Liver (tissue), 9 donors: Measurements from ENCODE around the gene PSMD11. TPM values are rescaled to one million over a fixed set of nuclear protein-coding genes. Genes with fewer than 3 reads are reported as not detected.

ENCODE experiments used
- DNase-seq: peaks from one replicate; pipeline ENCODE4 v3.0.0-alpha.2; 2017; ENCODE audit warnings: low spot score
- H3K27ac ChIP-seq, 2 donors: one replicate each; pipeline ENCODE4 v1.7.0; 2013; ENCODE audit warnings: inconsistent platforms in 2 of 2, low read length in 2 of 2, control low read depth in 1 of 2, low read depth in 1 of 2, mild to moderate bottlenecking in 1 of 2
- H3K27me3 ChIP-seq, 4 donors: one replicate each; pipeline versions ENCODE4 v1.6.1 to v1.7.0; 2013; ENCODE audit warnings: low read length in 3 of 4, inconsistent platforms in 1 of 4, mild to moderate bottlenecking in 1 of 4, moderate library complexity in 1 of 4; ENCODE audit not compliant: control insufficient read depth in 4 of 4, insufficient read depth in 4 of 4
- H3K36me3 ChIP-seq, 4 donors: one replicate each; pipeline versions ENCODE4 v1.6.1 to v1.7.0; 2013; ENCODE audit warnings: low read length in 3 of 4, mild to moderate bottlenecking in 3 of 4, low read depth in 1 of 4, moderate library complexity in 1 of 4; ENCODE audit not compliant: control insufficient read depth in 4 of 4, insufficient read depth in 3 of 4
- H3K4me1 ChIP-seq, 4 donors: one replicate each; pipeline versions ENCODE4 v1.6.1 to v1.7.0; 2013; ENCODE audit warnings: low read length in 3 of 4, mild to moderate bottlenecking in 3 of 4, moderate library complexity in 1 of 4; ENCODE audit not compliant: control insufficient read depth in 4 of 4, insufficient read depth in 4 of 4
- H3K4me3 ChIP-seq, 3 donors: one replicate each; pipeline versions ENCODE4 v1.6.1 to v1.7.0; 2013; ENCODE audit warnings: low read length in 3 of 3, control low read depth in 1 of 3, low read depth in 1 of 3, mild to moderate bottlenecking in 1 of 3
- H3K9ac ChIP-seq, 2 donors: one replicate each; pipeline ENCODE4 v1.7.0; 2013; ENCODE audit warnings: low read length in 2 of 2, mild to moderate bottlenecking in 2 of 2, moderate library complexity in 2 of 2, control low read depth in 1 of 2, low read depth in 1 of 2
- H3K9me3 ChIP-seq, 4 donors: one replicate each; pipeline versions ENCODE4 v1.6.1 to v1.7.0; 2013; ENCODE audit warnings: low read length in 3 of 4; ENCODE audit not compliant: control insufficient read depth in 4 of 4
- EGR1 ChIP-seq, 2 donors: IDR thresholded peaks; 2 replicates each; pipeline ENCODE4 v1.6.1; 2016 to 2018; ENCODE audit warnings: antibody characterized with exemption in 2 of 2, low read depth in 2 of 2
- HNF4A ChIP-seq, 2 donors: conservative IDR thresholded peaks; 2 replicates each; pipeline ENCODE4 v1.6.1; 2016; ENCODE audit warnings: antibody characterized with exemption in 2 of 2, mild to moderate bottlenecking in 2 of 2
- NR2F2 ChIP-seq: IDR thresholded peaks from 2 replicates; pipeline ENCODE4 v1.6.1; 2016; ENCODE audit warnings: antibody characterized with exemption
- RAD21 ChIP-seq, 2 donors: IDR thresholded peaks; 2 replicates each; pipeline ENCODE4 v1.6.1; 2016; ENCODE audit warnings: antibody characterized with exemption in 2 of 2, mild to moderate bottlenecking in 2 of 2
- RXRA ChIP-seq, 2 donors: IDR thresholded peaks; 2 replicates each; pipeline ENCODE4 v1.6.1; 2017 to 2018; ENCODE audit warnings: antibody characterized with exemption in 2 of 2, mild to moderate bottlenecking in 1 of 2
- SP1 ChIP-seq: IDR thresholded peaks from 2 replicates; pipeline ENCODE4 v1.6.1; 2018; ENCODE audit warnings: antibody characterized with exemption, mild to moderate bottlenecking
- TAF1 ChIP-seq: conservative IDR thresholded peaks from 2 replicates; pipeline ENCODE4 v1.6.1; 2016; ENCODE audit warnings: antibody characterized with exemption, mild to moderate bottlenecking
- ZBTB33 ChIP-seq: IDR thresholded peaks from 2 replicates; pipeline ENCODE4 v1.6.1; 2016; ENCODE audit warnings: antibody characterized with exemption
- WGBS: extraction: QIAGEN DNeasy Blood & Tissue Kit; methylation state at CpG from one replicate; pipeline ENCODE4 v1.1.7; 2013; 5-methylcytosine and 5-hydroxymethylcytosine counted together
- polyA plus RNA-seq, 2 donors: library from polyadenylated mRNA; stranded (reverse) in 1 of 2; unstranded in 1 of 2; fragments of 200-250 nt in 1 of 2; fragments of >200 nt in 1 of 2; fragmentation: Nextera tagmentation in 1 of 2; extraction: Ambion mirVana in 1 of 2; gene quantifications; one replicate each; pipeline versions ENCODE4 v1.2.1 to v1.2.3, GENCODE V29; 2013 to 2015
- total RNA-seq, 2 donors: library from RNA; depleted of rRNA; stranded (reverse); fragments of >200 nt; gene quantifications; one replicate each; pipeline ENCODE4 v1.2.3, GENCODE V29; 2014
- TF ChIP-seq, protein P1 (sequence below): fragments of 150-350 bp; IDR thresholded peaks from 2 replicates; pipeline ENCODE4 v1.5.1; 2017; ENCODE audit warnings: improper control_type of control experiment, low read depth, low read length; ENCODE audit not compliant: missing input control
- TF ChIP-seq, protein P2 (sequence below): IDR thresholded peaks from 2 replicates; pipeline ENCODE4 v1.6.1; 2016; ENCODE audit warnings: antibody characterized with exemption
- donor health status: healthy.
- donor health status: healthy.
- donor health status: healthy.
- donor health status: healthy.
- donor health status: healthy.

PSMD11 gene
- total and polyA plus RNA-seq, 4 donors = 42.1 to 97.4 (median 68.2) TPM

DNA sequence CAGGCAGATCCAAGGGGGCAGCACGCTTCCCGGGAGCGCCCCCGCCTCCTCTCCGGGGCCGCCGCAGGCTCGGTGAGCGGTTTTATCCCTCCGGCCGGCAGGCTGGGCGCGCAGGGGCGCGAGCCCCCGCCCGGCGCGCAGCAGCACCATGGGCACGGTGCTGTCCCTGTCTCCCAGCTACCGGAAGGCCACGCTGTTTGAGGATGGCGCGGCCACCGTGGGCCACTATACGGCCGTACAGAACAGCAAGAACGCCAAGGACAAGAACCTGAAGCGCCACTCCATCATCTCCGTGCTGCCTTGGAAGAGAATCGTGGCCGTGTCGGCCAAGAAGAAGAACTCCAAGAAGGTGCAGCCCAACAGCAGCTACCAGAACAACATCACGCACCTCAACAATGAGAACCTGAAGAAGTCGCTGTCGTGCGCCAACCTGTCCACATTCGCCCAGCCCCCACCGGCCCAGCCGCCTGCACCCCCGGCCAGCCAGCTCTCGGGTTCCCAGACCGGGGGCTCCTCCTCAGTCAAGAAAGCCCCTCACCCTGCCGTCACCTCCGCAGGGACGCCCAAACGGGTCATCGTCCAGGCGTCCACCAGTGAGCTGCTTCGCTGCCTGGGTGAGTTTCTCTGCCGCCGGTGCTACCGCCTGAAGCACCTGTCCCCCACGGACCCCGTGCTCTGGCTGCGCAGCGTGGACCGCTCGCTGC lies 43.3 kb downstream of the PSMD11 start (continued):
- no peak for TF ChIP-seq SP1

GRCh38 chr17:32488177-32488542 lies 43.9 kb downstream of the PSMD11 start:
- Histone ChIP-seq H3K27ac (no peak overlapping the region), H3K4me3 (no peak overlapping the region), H3K36me3 (no peaks in the 10 kb centered on the region), H3K4me1 (peaks cover 8 to 12% (median 10%) of the 10 kb centered on the region in 4 donors), H3K9ac (no peak overlapping the region), H3K27me3 (no peaks in the 10 kb centered on the region), H3K9me3 (no peaks in the 10 kb centered on the region)
- no peak for TF ChIP-seq RAD21 (IDR thresholded peaks at IDR 0.05)
- TF ChIP-seq NR2F2 = no peak
- TF ChIP-seq HNF4A (conservative IDR thresholded peaks at IDR 0.05) = no peak
- TF ChIP-seq EGR1 (IDR thresholded peaks at IDR 0.05; ENCODE audit: low read depth in 2 of 2) = no peak
- TF ChIP-seq SP1 = no peak
- no peak for TF ChIP-seq ZBTB33
- DNase-seq = no peak
- WGBS = 98% methylated on average over 16 of the region's 16 CpGs

DNA sequence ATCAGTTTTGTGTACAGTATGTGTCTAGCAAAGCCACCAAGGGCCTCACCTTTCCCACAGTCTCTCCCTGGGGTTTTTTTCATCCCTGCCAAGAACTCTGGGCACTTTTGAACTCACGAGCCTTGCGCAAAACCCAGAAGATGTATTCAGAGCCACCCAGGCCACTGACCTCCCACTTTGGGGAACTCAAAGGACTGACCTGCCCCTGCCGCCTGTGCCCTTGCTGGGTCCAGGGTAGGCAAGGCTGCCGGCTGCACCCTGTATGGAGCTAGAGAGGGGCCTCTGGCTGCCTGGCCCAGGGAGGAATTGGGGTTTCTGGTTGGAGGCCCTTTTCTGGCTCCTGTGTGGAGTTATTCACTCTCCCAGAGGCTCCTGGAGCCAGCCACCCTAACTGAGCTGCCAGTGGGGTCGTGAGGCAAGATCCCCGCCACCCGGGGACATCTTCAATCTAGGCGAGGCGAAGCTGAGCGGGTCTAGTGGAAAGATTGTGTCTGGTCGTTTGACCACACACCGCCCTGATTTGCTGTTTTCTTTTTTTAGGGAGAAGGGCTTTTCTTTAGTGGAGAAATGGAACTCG lies 44.4 kb downstream of the PSMD11 start:
- Histone ChIP-seq H3K36me3 (no peaks in the 10 kb centered on the region), H3K4me3 (no peak overlapping the region), H3K27ac (no peak overlapping the region), H3K4me1 (peaks cover 8 to 12% (median 10%) of the 10 kb centered on the region in 4 donors), H3K9me3 (no peaks in the 10 kb centered on the region), H3K9ac (no peak overlapping the region), H3K27me3 (no peaks in the 10 kb centered on the region)
- WGBS = 92% methylated on average over 13 of the region's 13 CpGs
- TF ChIP-seq, protein P1, sequence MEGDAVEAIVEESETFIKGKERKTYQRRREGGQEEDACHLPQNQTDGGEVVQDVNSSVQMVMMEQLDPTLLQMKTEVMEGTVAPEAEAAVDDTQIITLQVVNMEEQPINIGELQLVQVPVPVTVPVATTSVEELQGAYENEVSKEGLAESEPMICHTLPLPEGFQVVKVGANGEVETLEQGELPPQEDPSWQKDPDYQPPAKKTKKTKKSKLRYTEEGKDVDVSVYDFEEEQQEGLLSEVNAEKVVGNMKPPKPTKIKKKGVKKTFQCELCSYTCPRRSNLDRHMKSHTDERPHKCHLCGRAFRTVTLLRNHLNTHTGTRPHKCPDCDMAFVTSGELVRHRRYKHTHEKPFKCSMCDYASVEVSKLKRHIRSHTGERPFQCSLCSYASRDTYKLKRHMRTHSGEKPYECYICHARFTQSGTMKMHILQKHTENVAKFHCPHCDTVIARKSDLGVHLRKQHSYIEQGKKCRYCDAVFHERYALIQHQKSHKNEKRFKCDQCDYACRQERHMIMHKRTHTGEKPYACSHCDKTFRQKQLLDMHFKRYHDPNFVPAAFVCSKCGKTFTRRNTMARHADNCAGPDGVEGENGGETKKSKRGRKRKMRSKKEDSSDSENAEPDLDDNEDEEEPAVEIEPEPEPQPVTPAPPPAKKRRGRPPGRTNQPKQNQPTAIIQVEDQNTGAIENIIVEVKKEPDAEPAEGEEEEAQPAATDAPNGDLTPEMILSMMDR = no peak
- TF ChIP-seq, protein P2, sequence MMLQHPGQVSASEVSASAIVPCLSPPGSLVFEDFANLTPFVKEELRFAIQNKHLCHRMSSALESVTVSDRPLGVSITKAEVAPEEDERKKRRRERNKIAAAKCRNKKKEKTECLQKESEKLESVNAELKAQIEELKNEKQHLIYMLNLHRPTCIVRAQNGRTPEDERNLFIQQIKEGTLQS = no peak
- peak in 1 of 2 donors; percentile 38 for TF ChIP-seq HNF4A (conservative IDR thresholded peaks at IDR 0.05)
- TF ChIP-seq SP1 = no peak
- no peak for TF ChIP-seq TAF1
- TF ChIP-seq RXRA (IDR thresholded peaks at IDR 0.05) = peak in 1 of 2 donors; percentile 71
- no peak for DNase-seq
